KMS-11 (cell line): ENCODE measurements around the gene SMG6.

ENCODE experiments used
- H2AFZ ChIP-seq: fragments of 200-600 bp; sonication (generic); 2 replicates; pipeline ENCODE4 v1.6.1; 2016; ENCODE audit warnings: antibody characterized with exemption, mixed run types, low read depth
- H3K27ac ChIP-seq: fragments of 200-600 bp; sonication (generic); 2 replicates; pipeline ENCODE4 v1.6.1; 2016; ENCODE audit warnings: mild to moderate bottlenecking, mixed run types
- H3K27me3 ChIP-seq: fragments of 200-600 bp; sonication (generic); 2 replicates; pipeline ENCODE4 v1.6.1; 2017; ENCODE audit warnings: mild to moderate bottlenecking, low read depth, mixed run types, moderate library complexity; ENCODE audit not compliant: insufficient read depth
- H3K36me3 ChIP-seq: fragments of 200-600 bp; sonication (generic); 2 replicates; pipeline ENCODE4 v1.6.1; 2017; ENCODE audit warnings: mild to moderate bottlenecking, mixed run types; ENCODE audit not compliant: insufficient read depth
- H3K4me1 ChIP-seq: fragments of 200-600 bp; sonication (generic); 2 replicates; pipeline ENCODE4 v1.6.1; 2016; ENCODE audit warnings: mild to moderate bottlenecking, low read depth, mixed run types; ENCODE audit not compliant: poor library complexity, severe bottlenecking
- H3K4me2 ChIP-seq: fragments of 200-600 bp; sonication (generic); 2 replicates; pipeline ENCODE4 v1.7.0; 2016; ENCODE audit warnings: mild to moderate bottlenecking, mixed run types
- H3K4me3 ChIP-seq: fragments of 200-600 bp; sonication (generic); IDR thresholded peaks from 2 replicates; pipeline ENCODE4 v1.6.1; 2017; ENCODE audit warnings: low read depth, low read length, mixed read lengths; ENCODE audit not compliant: insufficient read depth
- H3K79me2 ChIP-seq: fragments of 200-600 bp; sonication (generic); 2 replicates; pipeline ENCODE4 v1.6.1; 2016; ENCODE audit warnings: low read depth, mixed run types; ENCODE audit not compliant: insufficient read depth
- H3K9ac ChIP-seq: fragments of 200-600 bp; sonication (generic); 2 replicates; pipeline ENCODE4 v1.6.1; 2016; ENCODE audit warnings: mild to moderate bottlenecking, mixed run types
- H4K20me1 ChIP-seq: fragments of 200-600 bp; sonication (generic); 2 replicates; pipeline ENCODE4 v1.6.1; 2016; ENCODE audit warnings: mild to moderate bottlenecking, mixed run types; ENCODE audit not compliant: insufficient read depth
- CTCF ChIP-seq: fragments of 200-600 bp; sonication (generic); conservative IDR thresholded peaks from 2 replicates; pipeline ENCODE4 v1.6.1; 2017; ENCODE audit warnings: low read depth, mild to moderate bottlenecking, antibody characterized with exemption, low read length, moderate library complexity, mixed read lengths

SMG6 gene

GRCh38 chr17:2243953-2244352 lies 59.6 kb downstream of the SMG6 start:
- Histone ChIP-seq H3K27me3 (no peaks in the 10 kb centered on the region), H3K79me2 (no peaks in the 10 kb centered on the region), H2AFZ (no peak overlapping the region), H3K4me2 (no peak overlapping the region), H3K4me3 (no peak overlapping the region), H3K36me3 (no peaks in the 10 kb centered on the region), H3K4me1 (peaks cover 35% of the 10 kb centered on the region), H3K9ac (no peak overlapping the region), H4K20me1 (no peaks in the 10 kb centered on the region), H3K27ac (no peak overlapping the region)
- TF ChIP-seq CTCF = no peak

- Histone ChIP-seq H3K79me2 (no peaks in the 10 kb centered on the region), H3K36me3 (no peaks in the 10 kb centered on the region), H4K20me1 (no peaks in the 10 kb centered on the region), H3K27ac (no peak overlapping the region), H3K9ac (no peak overlapping the region), H3K4me3 (no peak overlapping the region), H3K27me3 (no peaks in the 10 kb centered on the region), H3K4me2 (no peak overlapping the region), H3K4me1 (peaks cover 57% of the 10 kb centered on the region), H2AFZ (no peak overlapping the region)
- no peak for TF ChIP-seq CTCF
Measured at GRCh38 chr17:2241823-2242222, 61.8 kb downstream of the SMG6 start.

GRCh38 chr17:2240541-2240940 lies 63.0 kb downstream of the SMG6 start:
- H3K79me2 ChIP-seq = no peaks in the 10 kb centered on the region
- peak overlapping the region; percentile 44; the same call in 1 of the 2 replicates for H3K9ac ChIP-seq
- no peak overlapping the region for H3K4me3 ChIP-seq
- H3K4me1 ChIP-seq = peaks cover 68% of the 10 kb centered on the region
- H3K27me3 ChIP-seq = no peaks in the 10 kb centered on the region
- H3K36me3 ChIP-seq = no peaks in the 10 kb centered on the region
- peak overlapping the region; percentile 84 for H3K4me2 ChIP-seq
- no peak overlapping the region for H2AFZ ChIP-seq
- no peaks in the 10 kb centered on the region for H4K20me1 ChIP-seq
- no peak for TF ChIP-seq CTCF
- peak overlapping the region; percentile 76 for H3K27ac ChIP-seq

DNA sequence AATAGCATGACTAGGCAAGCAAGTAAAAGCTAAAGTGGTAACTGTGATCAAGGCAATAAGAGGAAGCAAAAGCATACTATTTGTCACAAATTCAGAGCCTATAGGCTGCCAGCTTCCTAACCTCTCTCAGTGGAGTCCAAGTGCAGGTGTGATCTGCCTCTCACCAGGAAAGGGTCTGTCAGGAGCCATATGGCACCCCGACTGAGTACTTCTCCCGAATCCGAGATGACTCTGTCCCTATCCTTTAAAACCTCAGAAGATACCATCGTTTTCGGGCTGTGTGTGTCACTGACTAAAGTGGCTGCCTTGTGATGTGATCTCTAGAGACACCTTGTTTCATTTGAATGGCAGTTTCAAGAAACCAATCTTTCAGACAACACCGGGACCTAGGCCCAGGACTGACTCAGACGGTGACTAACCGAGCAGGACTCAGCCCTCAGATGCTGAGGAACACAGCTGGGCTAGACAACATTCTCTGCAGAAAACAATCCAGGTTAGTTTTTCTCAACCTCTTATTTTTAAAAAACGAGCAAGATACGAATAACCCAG lies 63.6 kb downstream of the SMG6 start:
- no peak overlapping the region for H3K4me3 ChIP-seq
- peak overlapping the region; percentile 44; the same call in 1 of the 2 replicates for H3K9ac ChIP-seq

More for the DNA sequence above, 63.6 kb downstream of the SMG6 start:
- Histone ChIP-seq H4K20me1 (no peaks in the 10 kb centered on the region), H3K27me3 (no peaks in the 10 kb centered on the region), H3K36me3 (no peaks in the 10 kb centered on the region), H3K4me1 (peaks cover 68% of the 10 kb centered on the region), H3K27ac (peak overlapping the region; percentile 76), H3K79me2 (no peaks in the 10 kb centered on the region), H3K4me2 (peak overlapping the region; percentile 84), H2AFZ (peak overlapping the region; percentile 34; the same call in 1 of the 2 replicates)
- no peak for TF ChIP-seq CTCF
